Activated CD8-positive, alpha-beta memory T cell treated with anti-CD3 and anti-CD28 coated beads, Interleukin-2, amount 50 U/mL, for 4 hours (primary cell): ENCODE data around the gene EIF3J.

Experiments
- DNase-seq: peaks from one replicate; pipeline ENCODE4 v3.0.0-alpha.2; 2020

The EIF3J gene

DNA sequence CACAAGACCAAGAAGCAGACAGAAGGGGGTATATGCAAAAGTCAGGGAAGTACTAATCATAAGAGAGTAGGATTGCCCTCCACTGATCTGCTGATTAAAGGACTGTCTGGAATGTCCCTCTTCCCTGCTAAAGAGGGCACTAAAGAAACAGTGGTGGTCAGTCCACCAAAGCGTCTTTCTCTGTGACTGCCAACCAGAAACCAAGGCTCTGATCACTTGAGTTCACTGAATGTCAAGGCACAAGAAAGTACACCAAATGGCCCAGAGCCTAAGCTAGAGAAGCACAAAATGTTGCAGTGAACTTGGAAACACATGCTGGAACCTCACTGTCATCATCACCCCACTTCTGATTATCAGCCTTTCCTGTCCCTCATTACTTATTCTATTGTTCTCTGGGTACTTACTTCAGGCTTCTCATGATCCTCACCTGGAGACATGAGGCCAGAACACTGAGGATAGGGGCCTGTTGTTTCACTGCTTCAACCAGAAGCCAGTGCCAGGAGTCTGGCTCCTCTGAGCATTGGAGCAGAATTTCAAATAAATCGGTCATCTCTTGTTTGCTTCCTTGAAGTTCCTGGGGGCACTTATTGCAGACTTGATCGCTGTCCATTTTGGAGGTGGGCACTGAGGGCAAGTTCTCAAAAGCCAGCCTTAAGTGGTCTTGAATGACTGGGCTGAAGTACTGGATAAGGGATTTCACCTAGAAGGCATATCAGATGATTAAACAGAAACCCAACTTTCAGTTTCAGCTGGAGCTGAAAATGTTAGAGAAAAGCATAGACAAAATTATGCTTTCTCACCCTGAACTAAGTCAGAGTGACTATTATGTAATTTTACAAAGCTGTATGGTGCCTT is 58.9 kb downstream of the EIF3J start:
- DNase-seq, result no peak

DNA sequence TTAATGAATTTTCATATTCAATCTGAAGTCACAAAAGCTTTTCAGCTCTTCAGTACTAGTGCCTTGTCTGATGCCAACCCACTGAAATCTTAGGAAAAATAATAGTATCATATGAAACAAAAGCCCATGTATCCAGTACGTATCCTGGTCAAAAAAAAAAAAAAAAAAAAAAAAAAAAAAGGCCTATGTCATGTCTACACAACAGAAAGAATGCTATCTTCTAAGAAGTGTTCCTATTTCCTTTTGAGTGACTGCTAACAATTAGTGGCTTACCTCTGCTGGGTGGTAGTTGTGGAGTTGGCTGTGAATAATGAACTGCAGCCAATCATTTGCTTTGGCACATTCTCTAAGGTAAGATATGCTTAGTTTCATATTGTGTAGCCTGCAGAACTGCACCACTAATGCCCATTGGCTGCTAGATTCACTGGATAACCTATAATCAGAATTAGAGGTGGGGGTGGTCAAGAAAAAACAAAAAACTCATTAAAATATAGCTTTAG is 59.6 kb downstream of the EIF3J start:
- no peak for DNase-seq

DNA sequence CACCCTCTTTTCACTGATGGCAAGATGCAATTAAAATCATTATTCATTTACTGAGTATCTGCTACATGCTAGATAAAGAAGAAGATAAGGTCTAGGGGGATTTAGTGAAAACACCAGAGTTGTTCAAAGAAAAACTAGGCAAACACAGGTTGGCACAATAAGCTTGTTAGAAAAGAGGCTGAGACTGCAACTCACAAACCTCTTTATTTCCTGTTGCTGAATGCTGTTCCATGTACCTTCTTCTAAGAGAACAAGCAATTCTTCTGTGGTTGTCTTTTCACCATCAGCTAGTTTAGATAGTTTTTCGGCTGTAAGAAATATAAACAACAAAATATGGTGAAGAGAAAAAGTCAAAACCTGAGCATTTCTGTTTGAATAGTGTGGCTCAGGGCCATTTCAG is 61.1 kb downstream of the EIF3J start:
- no peak for DNase-seq

DNA sequence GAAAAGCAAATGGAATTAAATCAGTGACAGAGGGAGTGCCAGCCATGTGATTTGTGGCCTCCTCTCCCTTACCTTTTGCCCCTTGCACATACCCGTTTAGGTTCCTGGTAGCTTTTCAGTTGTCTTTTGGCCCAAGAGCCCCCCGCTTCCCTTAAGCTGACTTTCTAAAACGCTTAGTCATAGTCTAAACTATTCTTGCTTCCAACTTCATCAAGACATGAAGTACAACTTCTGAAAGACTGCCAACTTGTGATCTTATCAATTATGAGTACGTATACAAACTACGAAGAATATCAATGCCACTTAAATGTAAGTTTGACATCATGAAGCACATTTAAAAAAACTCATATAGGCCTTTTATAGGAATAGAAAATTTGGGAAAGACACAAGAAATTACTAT is 61.9 kb downstream of the EIF3J start:
- no peak for DNase-seq

DNA sequence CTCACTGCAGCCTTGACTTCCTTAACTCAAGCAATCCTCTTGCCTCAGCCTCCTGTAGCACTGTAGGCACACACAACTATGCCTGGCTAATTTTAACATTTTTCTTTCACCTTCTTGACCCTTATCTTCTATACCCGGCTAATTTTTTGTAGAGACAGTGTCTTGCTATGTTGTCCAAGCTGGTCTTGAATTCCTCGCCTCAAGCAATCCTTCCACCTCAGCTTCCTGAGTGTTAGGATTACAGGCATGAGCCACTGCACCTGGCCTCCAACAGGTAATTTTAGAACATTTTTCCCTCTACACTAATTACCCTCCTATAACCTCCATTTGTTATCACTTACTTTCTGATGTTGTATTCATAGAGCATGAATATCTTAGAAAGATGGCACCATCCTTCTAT is 66.2 kb downstream of the EIF3J start:
- DNase-seq, result no peak

DNA sequence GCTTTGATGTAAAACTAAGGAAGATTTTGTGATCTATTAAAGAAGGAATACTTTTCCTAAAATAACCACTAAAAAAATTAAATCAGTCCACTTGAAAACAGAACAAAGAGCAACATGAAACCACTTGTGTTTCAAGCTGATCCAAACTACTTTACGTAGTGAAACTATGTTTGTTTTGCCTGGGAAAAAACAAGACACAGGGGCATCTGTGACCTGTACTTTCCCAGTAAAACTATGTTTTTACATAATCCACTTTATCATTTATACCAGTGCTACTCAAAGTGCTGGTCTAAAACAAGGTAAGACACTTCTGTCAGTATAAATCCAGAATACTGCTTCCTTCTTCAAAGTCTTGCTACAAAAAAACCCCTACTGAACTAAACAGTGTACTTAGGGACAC is 69.8 kb downstream of the EIF3J start:
- no peak for DNase-seq
